Trophoblast cell (in vitro differentiated cells and primary cell): Measurements from ENCODE around the gene RAB6C.
"Not testable (repeated sequence)": the region's sequence is repeated elsewhere in the genome, so short reads cannot be mapped to it uniquely, and the experiment has no call there.

ENCODE experiments used
- DNase-seq, 2 donors: peaks; one replicate each; pipeline ENCODE4 v3.0.0-alpha.2; 2016
- H2AFZ ChIP-seq: 2 replicates; pipeline ENCODE4 v1.6.1; 2013; ENCODE audit warnings: low read length, moderate library complexity, mild to moderate bottlenecking; ENCODE audit not compliant: insufficient read depth, poor library complexity
- H2AK5ac ChIP-seq: 2 replicates; pipeline ENCODE4 v1.6.1; 2013; ENCODE audit warnings: mild to moderate bottlenecking, low read length
- H2BK120ac ChIP-seq: 2 replicates; pipeline ENCODE4 v1.6.1; 2013; ENCODE audit warnings: low read length, mild to moderate bottlenecking, moderate library complexity; ENCODE audit not compliant: insufficient read depth, poor library complexity
- H2BK12ac ChIP-seq: 2 replicates; pipeline ENCODE4 v1.6.1; 2013; ENCODE audit warnings: mild to moderate bottlenecking, low read length, moderate library complexity
- H2BK5ac ChIP-seq: 2 replicates; pipeline ENCODE4 v1.6.1; 2013; ENCODE audit warnings: low read length, low read depth, moderate library complexity, mild to moderate bottlenecking; ENCODE audit not compliant: poor library complexity
- H3K14ac ChIP-seq: 2 replicates; pipeline ENCODE4 v1.6.1; 2013; ENCODE audit warnings: mild to moderate bottlenecking, low read length
- H3K18ac ChIP-seq: 2 replicates; pipeline ENCODE4 v1.6.1; 2013; ENCODE audit warnings: mild to moderate bottlenecking, low read length
- H3K23ac ChIP-seq: 2 replicates; pipeline ENCODE4 v1.6.1; 2013; ENCODE audit warnings: low read length
- H3K27ac ChIP-seq: 2 replicates; pipeline ENCODE4 v1.5.1; 2013; ENCODE audit warnings: low read depth, mild to moderate bottlenecking, inconsistent platforms, low read length, moderate library complexity
- H3K27me3 ChIP-seq: 2 replicates; pipeline ENCODE4 v1.6.1; 2013; ENCODE audit warnings: inconsistent platforms, mild to moderate bottlenecking, low read length, moderate library complexity; ENCODE audit not compliant: insufficient read depth
- H3K36me3 ChIP-seq, 2 experiments: 1 replicate in 1 of 2; 2 replicates in 1 of 2; pipeline ENCODE4 v1.6.1; 2013; ENCODE audit warnings: low read length in 2 of 2, mild to moderate bottlenecking in 2 of 2, moderate library complexity in 1 of 2; ENCODE audit not compliant: insufficient read depth in 2 of 2, control insufficient read depth in 1 of 2
- H3K4ac ChIP-seq: 2 replicates; pipeline ENCODE4 v1.6.1; 2013; ENCODE audit warnings: low read depth, mild to moderate bottlenecking, low read length, moderate library complexity
- H3K4me1 ChIP-seq, 2 experiments: 1 replicate in 1 of 2; 2 replicates in 1 of 2; pipeline ENCODE4 v1.6.1; 2013; ENCODE audit warnings: low read length in 2 of 2, mild to moderate bottlenecking in 2 of 2, moderate library complexity in 1 of 2; ENCODE audit not compliant: insufficient read depth in 2 of 2, control insufficient read depth in 1 of 2
- H3K4me2 ChIP-seq: 2 replicates; pipeline ENCODE4 v1.6.1; 2013; ENCODE audit warnings: inconsistent platforms, mild to moderate bottlenecking, low read length, moderate library complexity
- H3K4me3 ChIP-seq: 2 replicates; pipeline ENCODE4 v1.5.1; 2013; ENCODE audit warnings: mild to moderate bottlenecking, low read depth, low read length, inconsistent platforms
- H3K79me1 ChIP-seq: one replicate; pipeline ENCODE4 v1.6.1; 2013; ENCODE audit warnings: low read length
- H3K79me2 ChIP-seq: 2 replicates; pipeline ENCODE4 v1.6.1; 2013; ENCODE audit warnings: low read length, mild to moderate bottlenecking; ENCODE audit not compliant: control insufficient read depth, insufficient read depth, poor library complexity
- H3K9ac ChIP-seq: 2 replicates; pipeline ENCODE4 v1.6.1; 2013; ENCODE audit warnings: mild to moderate bottlenecking, low read length
- H3K9me3 ChIP-seq: 2 replicates; pipeline ENCODE4 v1.6.1; 2013; ENCODE audit warnings: low read depth, mild to moderate bottlenecking, control low read depth, inconsistent platforms, low read length; ENCODE audit not compliant: insufficient read depth
- H4K12ac ChIP-seq: 2 replicates; pipeline ENCODE4 v1.6.1; 2013; ENCODE audit warnings: low read depth, mild to moderate bottlenecking, low read length, moderate library complexity
- H4K8ac ChIP-seq: 2 replicates; pipeline ENCODE4 v1.6.1; 2013; ENCODE audit warnings: low read depth, mild to moderate bottlenecking, low read length, moderate library complexity
- H4K91ac ChIP-seq: one replicate; pipeline ENCODE4 v1.6.1; 2013; ENCODE audit warnings: low read depth, mild to moderate bottlenecking, low read length, moderate library complexity
- WGBS: extraction: QIAGEN DNeasy Blood & Tissue Kit; methylation state at CpG from one replicate; pipeline ENCODE4 v1.1.7; 2013; ENCODE audit warnings: missing lambda C conversion rate; ENCODE audit not compliant: insufficient read length, insufficient coverage; ENCODE audit errors: extremely low coverage; 5-methylcytosine and 5-hydroxymethylcytosine counted together

RAB6C gene

DNA sequence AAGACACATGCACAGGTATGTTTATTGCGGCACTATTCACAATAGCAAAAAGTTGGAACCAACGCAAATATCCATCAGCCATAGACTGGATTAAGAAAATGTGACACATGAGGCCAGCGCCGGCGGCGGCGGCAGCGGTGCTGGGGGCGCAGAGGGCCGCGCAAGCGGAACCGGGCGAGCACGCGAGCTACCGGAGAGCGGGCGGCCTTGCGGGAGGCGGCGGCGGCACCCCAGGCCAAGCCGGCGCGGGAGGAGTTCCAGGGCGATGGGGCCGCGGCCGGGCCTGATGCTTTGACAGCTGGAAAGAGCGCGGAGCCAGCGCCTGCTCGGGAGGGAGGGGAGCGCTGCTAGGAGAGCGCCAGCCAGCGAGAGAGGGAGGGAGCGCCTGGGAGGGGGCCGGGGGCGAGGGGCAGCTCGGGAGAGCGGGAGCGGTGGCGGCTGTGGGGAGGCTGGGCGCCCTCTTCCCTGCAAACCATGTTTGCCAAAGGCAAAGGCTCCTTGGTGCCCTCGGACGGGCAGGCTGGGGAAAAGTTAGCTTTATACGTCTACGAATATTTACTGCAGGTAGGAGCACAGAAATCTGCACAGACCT lies 13.0 kb downstream of the RAB6C start:
- H4K12ac ChIP-seq, H3K36me3 ChIP-seq, H2BK5ac ChIP-seq, H2AK5ac ChIP-seq, DNase-seq, H3K4me3 ChIP-seq, H3K79me1 ChIP-seq, H2BK12ac ChIP-seq, H3K27me3 ChIP-seq, H3K18ac ChIP-seq, H3K9me3 ChIP-seq, H2AFZ ChIP-seq, H4K8ac ChIP-seq, H3K4ac ChIP-seq, H4K91ac ChIP-seq, H3K4me1 ChIP-seq, H3K9ac ChIP-seq, H3K27ac ChIP-seq, H2BK120ac ChIP-seq, H3K23ac ChIP-seq, H3K14ac ChIP-seq, H3K4me2 ChIP-seq, H3K79me2 ChIP-seq: not testable (repeated sequence)
- WGBS = no CpG with 5 or more reads among the region's 49 CpGs

DNA sequence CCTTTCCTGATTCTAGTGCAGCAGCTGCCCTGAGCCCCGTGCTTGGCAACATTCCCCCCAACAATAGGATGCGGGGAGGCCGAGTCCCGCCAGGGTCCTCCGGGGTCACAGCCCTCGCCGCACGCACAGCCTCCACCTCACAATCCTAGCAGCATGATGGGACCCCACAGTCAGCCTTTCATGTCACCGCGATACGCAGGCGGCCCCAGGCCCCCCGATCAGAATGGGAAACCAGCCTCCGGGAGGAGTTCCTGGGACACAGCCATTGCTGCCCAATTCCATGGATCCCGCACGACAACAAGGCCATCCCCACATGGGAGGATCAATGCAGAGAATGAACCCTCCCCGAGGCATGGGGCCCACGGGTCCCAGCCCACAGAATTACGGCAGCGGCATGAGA lies 13.7 kb downstream of the RAB6C start:
- H3K27ac ChIP-seq, H4K12ac ChIP-seq, H3K9me3 ChIP-seq, H3K27me3 ChIP-seq, H3K9ac ChIP-seq, H3K23ac ChIP-seq, H3K4me3 ChIP-seq, H2BK5ac ChIP-seq, H3K79me2 ChIP-seq, H3K79me1 ChIP-seq, H2BK12ac ChIP-seq, H3K4me1 ChIP-seq, H3K14ac ChIP-seq, H3K4ac ChIP-seq, H4K91ac ChIP-seq, H2AK5ac ChIP-seq, H2BK120ac ChIP-seq, H4K8ac ChIP-seq, DNase-seq, H2AFZ ChIP-seq, H3K36me3 ChIP-seq, H3K18ac ChIP-seq: not testable (repeated sequence)
- peak overlapping the region; percentile 19 for H3K4me2 ChIP-seq
- no CpG with 5 or more reads among the region's 20 CpGs for WGBS

DNA sequence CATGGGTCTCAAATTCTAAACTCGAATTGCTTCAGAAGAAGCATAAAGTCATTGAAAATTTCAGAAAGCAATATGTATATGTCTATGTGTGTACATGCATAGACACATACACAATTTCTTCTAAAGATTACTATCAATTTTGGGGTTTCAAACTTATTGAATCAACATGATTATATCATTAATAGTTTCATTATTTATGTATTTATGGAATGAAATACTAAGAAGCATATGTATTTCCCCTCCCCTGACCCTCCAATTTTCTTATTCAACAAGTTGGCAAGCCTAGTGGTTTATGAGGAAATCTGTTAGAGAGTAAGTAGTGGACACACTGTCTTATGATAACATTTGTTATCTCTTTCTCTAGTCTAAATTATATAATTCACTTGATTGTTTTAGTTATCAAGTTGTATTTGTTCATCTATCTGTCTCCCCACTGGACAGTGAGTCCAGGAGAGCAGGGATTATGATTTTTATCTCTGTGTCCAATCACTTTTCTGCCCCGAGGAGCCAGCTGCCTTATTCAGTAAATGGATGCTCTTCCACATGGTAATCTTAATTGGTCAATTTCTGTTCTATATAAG lies 17.3 kb downstream of the RAB6C start:
- not testable (repeated sequence) for H3K23ac ChIP-seq, H2BK5ac ChIP-seq, H3K79me2 ChIP-seq, H3K27ac ChIP-seq, H3K4me3 ChIP-seq, H3K27me3 ChIP-seq, H2AFZ ChIP-seq, H3K36me3 ChIP-seq, H4K91ac ChIP-seq, H3K4ac ChIP-seq, H2BK12ac ChIP-seq, H3K79me1 ChIP-seq, H3K14ac ChIP-seq, DNase-seq, H4K12ac ChIP-seq, H3K18ac ChIP-seq, H4K8ac ChIP-seq, H3K4me1 ChIP-seq, H2BK120ac ChIP-seq, H3K9ac ChIP-seq, H3K9me3 ChIP-seq, H3K4me2 ChIP-seq, H2AK5ac ChIP-seq
- WGBS = no CpG with 5 or more reads among the region's 2 CpGs

DNA sequence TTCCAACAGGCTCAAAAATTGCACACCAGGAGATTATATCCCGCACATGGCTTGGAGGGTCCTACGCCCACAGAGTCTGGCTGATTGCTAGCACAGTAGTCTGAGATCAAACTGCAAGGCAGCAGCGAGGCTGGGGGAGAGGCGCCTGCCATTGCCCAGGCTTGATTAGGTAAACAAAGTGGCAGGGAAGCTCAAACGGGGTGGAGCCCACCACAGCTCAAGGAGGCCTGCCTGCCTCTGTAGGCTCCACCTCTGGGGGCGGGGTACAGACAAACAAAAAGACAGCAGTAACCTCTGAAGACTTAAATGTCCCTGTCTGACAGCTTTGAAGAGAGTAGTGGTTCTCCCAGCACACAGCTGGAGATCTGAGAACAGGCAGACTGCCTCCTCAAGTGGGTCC lies 19.3 kb downstream of the RAB6C start:
- not testable (repeated sequence) for H4K12ac ChIP-seq, H3K23ac ChIP-seq, H3K4ac ChIP-seq, H3K4me1 ChIP-seq, H3K4me2 ChIP-seq, H3K9ac ChIP-seq, H3K4me3 ChIP-seq, H3K79me1 ChIP-seq, H2AK5ac ChIP-seq, H3K27ac ChIP-seq, H3K18ac ChIP-seq, H2BK12ac ChIP-seq, H4K8ac ChIP-seq, H3K9me3 ChIP-seq, H3K27me3 ChIP-seq, H2BK5ac ChIP-seq, H3K79me2 ChIP-seq, DNase-seq, H2AFZ ChIP-seq, H3K36me3 ChIP-seq, H4K91ac ChIP-seq, H3K14ac ChIP-seq, H2BK120ac ChIP-seq
- no CpG with 5 or more reads among the region's 6 CpGs for WGBS
